DOHH2 (cell line): Measurements from ENCODE around the gene LARGE1.

Experiments
- H3F3A ChIP-seq: fragments of 200-600 bp; sonication (generic), shearing (Covaris generic); 2 replicates; pipeline ENCODE4 v1.6.0; 2016; ENCODE audit warnings: antibody characterized with exemption, mild to moderate bottlenecking; ENCODE audit not compliant: control insufficient read depth, insufficient read depth
- H3K27ac ChIP-seq: fragments of 200-600 bp; sonication (generic); 2 replicates; pipeline ENCODE4 v1.5.1; 2014; ENCODE audit warnings: low read depth, mild to moderate bottlenecking, low read length, moderate library complexity
- H3K27me3 ChIP-seq: fragments of 200-600 bp; sonication (generic); 2 replicates; pipeline ENCODE4 v1.6.1; 2014; ENCODE audit warnings: mild to moderate bottlenecking, low read length, mixed read lengths; ENCODE audit not compliant: control insufficient read depth
- H3K36me3 ChIP-seq: fragments of 200-600 bp; sonication (generic); 2 replicates; pipeline ENCODE4 v1.6.1; 2014; ENCODE audit warnings: mild to moderate bottlenecking, low read length, moderate library complexity, mixed read lengths; ENCODE audit not compliant: control insufficient read depth
- H3K4me1 ChIP-seq: fragments of 200-600 bp; sonication (generic); 2 replicates; pipeline ENCODE4 v1.6.1; 2014; ENCODE audit warnings: mild to moderate bottlenecking, low read length, mixed read lengths; ENCODE audit not compliant: control insufficient read depth
- H3K4me2 ChIP-seq: fragments of 200-600 bp; sonication (generic); 2 replicates; pipeline ENCODE4 v1.6.0; 2014; ENCODE audit warnings: mild to moderate bottlenecking, low read length, moderate library complexity
- H3K4me3 ChIP-seq: fragments of 200-600 bp; sonication (generic); 2 replicates; pipeline ENCODE4 v1.5.1; 2014; ENCODE audit warnings: mild to moderate bottlenecking, low read length, mixed read lengths
- H3K79me2 ChIP-seq: fragments of 200-600 bp; sonication (generic); 2 replicates; pipeline ENCODE4 v1.6.1; 2014; ENCODE audit warnings: mild to moderate bottlenecking, low read length, mixed read lengths; ENCODE audit not compliant: control insufficient read depth
- H3K9me2 ChIP-seq: fragments of 200-600 bp; sonication (generic); replicated peaks from 2 replicates; pipeline ENCODE4 v1.6.1; 2014; ENCODE audit warnings: mild to moderate bottlenecking, low read length, mixed read lengths; ENCODE audit not compliant: control insufficient read depth
- H3K9me3 ChIP-seq: fragments of 200-600 bp; sonication (generic); 2 replicates; pipeline ENCODE4 v1.6.1; 2014; ENCODE audit warnings: antibody characterized with exemption, low read length, mixed read lengths; ENCODE audit not compliant: control insufficient read depth, insufficient read depth
- H4K20me1 ChIP-seq: fragments of 200-600 bp; sonication (generic); 2 replicates; pipeline ENCODE4 v1.6.0; 2014; ENCODE audit warnings: low read depth, mild to moderate bottlenecking, antibody characterized with exemption, low read length, moderate library complexity; ENCODE audit not compliant: control insufficient read depth, insufficient read depth
- CTCF ChIP-seq: fragments of 200-600 bp; sonication (generic); IDR thresholded peaks from one replicate; pipeline ENCODE4 v1.5.1; 2014; ENCODE audit warnings: antibody characterized with exemption, mild to moderate bottlenecking, low read depth, low read length; ENCODE audit not compliant: poor library complexity, severe bottlenecking
- EZH2phosphoT487 ChIP-seq: fragments of 200-600 bp; sonication (generic); IDR thresholded peaks from 2 replicates; pipeline ENCODE4 v1.6.1; 2017; ENCODE audit warnings: borderline replicate concordance, mild to moderate bottlenecking, antibody characterized with exemption, low read length, moderate library complexity, mixed read lengths

LARGE1 gene

DNA sequence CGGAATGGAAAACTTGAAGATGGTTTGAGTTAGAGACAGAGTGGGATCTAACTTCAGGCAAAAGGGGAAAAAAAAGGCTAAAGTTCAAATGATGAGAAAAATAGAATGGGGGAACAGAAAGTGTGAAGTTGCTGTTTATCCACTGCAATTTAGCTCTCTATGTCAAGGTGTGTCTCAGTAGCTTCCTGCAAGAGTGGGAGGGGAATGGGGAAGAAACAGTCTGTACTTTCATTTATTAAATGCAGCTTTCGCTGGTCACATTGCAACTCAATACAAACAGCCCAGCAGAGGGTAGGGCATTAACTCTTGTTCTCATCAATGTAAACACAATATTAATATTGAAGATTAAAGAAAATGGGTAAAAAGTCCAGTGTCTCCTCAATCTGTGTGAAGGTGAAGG is 647.4 kb downstream of the LARGE1 start:
- no peak for TF ChIP-seq CTCF
- TF ChIP-seq EZH2phosphoT487 = no peak
- no peaks in the 10 kb centered on the region for H4K20me1 ChIP-seq
- H3K9me2 ChIP-seq = no peaks in the 10 kb centered on the region
- H3K4me1 ChIP-seq = peaks cover 88% of the 10 kb centered on the region
- H3K36me3 ChIP-seq = peaks cover 21% of the 10 kb centered on the region
- H3K9me3 ChIP-seq = no peaks in the 10 kb centered on the region
- peak overlapping the region; percentile 63 for H3K4me3 ChIP-seq
- H3F3A ChIP-seq = peaks cover 35% of the 10 kb centered on the region
- peak overlapping the region; percentile 98 for H3K27ac ChIP-seq
- H3K4me2 ChIP-seq = peak overlapping the region; percentile 89
- no peaks in the 10 kb centered on the region for H3K27me3 ChIP-seq
- H3K79me2 ChIP-seq = no peaks in the 10 kb centered on the region

DNA sequence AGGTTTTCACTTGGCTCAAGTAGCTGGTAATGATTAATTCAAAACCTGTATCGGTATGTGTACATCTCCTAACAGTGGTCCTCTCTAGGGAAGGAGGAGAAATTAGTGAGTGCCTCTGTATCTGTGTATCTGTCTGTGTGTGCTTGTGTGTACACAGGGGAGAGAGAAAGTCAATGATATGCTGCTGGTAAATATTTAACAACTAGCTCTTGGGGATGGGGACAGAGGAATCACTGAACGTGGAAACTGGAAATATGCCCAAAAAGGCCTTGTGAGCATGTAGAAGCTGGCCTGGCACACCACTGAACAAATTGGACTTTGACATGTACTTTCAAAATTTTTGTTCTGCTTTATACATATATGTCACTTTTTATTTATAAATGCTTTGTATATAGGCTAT is 648.1 kb downstream of the LARGE1 start:
- H3K4me2 ChIP-seq = peak overlapping the region; percentile 89
- peak overlapping the region; percentile 63 for H3K4me3 ChIP-seq
- peaks cover 21% of the 10 kb centered on the region for H3K36me3 ChIP-seq
- no peaks in the 10 kb centered on the region for H4K20me1 ChIP-seq
- H3K79me2 ChIP-seq = no peaks in the 10 kb centered on the region
- peak overlapping the region; percentile 98 for H3K27ac ChIP-seq
- H3K9me2 ChIP-seq = no peaks in the 10 kb centered on the region
- H3F3A ChIP-seq = peaks cover 35% of the 10 kb centered on the region
- TF ChIP-seq CTCF (no peak), EZH2phosphoT487 (no peak)
- peaks cover 81% of the 10 kb centered on the region for H3K4me1 ChIP-seq
- H3K9me3 ChIP-seq = no peaks in the 10 kb centered on the region
- H3K27me3 ChIP-seq = no peaks in the 10 kb centered on the region

DNA sequence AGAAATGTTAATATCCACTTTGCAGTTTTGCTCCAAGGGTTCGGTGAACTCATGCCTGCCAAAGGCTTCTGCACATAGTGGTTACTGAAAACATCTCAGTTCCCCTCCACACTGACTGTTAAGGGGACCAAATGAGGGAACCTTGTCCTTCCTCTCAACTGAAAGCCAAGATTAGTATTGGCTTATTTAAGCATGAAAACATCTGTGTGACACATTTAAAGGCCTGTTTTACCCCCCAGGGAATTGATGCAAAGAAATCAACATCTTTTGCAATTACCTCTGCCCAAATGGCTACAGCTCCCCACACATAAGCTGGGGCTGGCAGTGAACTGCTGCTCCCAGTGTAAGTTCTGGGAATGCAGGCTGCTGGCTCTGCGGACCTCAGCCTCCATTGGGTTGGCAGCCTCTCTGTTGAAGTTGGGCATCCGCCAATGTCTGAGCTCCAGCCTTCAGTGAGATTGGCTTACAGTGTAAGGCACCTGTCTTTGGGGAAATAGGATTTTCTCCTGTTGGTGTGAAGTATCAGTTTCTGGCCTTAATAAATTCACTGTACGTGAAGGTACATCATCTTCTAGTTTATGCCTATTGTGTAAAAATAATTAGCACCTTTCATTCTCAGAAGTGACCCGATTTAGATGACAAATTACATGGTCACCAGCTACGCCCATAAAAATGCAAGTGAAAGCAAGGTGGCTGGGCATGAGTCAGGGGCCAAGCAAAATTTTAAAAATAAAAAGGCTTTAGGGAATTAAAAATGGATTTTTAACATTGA is 648.7 kb downstream of the LARGE1 start:
- H4K20me1 ChIP-seq = no peaks in the 10 kb centered on the region
- peak overlapping the region; percentile 98 for H3K27ac ChIP-seq
- no peaks in the 10 kb centered on the region for H3K79me2 ChIP-seq
- H3K9me3 ChIP-seq = no peaks in the 10 kb centered on the region
- peaks cover 21% of the 10 kb centered on the region for H3K36me3 ChIP-seq
- H3K4me3 ChIP-seq = peak overlapping the region; percentile 63
- H3K4me2 ChIP-seq = peak overlapping the region; percentile 89
- H3K9me2 ChIP-seq = no peaks in the 10 kb centered on the region
- TF ChIP-seq CTCF (no peak), EZH2phosphoT487 (no peak)
- peaks cover 78% of the 10 kb centered on the region for H3K4me1 ChIP-seq
- H3K27me3 ChIP-seq = no peaks in the 10 kb centered on the region
- H3F3A ChIP-seq = peaks cover 35% of the 10 kb centered on the region
